Tongue (tissue), 2 donors: ENCODE measurements around the gene TSPAN11. TPM values are rescaled to one million over a fixed set of nuclear protein-coding genes. Genes with fewer than 3 reads are reported as not detected.
"Not testable (repeated sequence)": the region's sequence is repeated elsewhere in the genome, so short reads cannot be mapped to it uniquely, and the experiment has no call there.

Experiments used
- DNase-seq: peaks from one replicate; pipeline ENCODE4 v3.0.0-alpha.2; 2015
- total RNA-seq: library from RNA; depleted of rRNA; stranded (reverse); fragments of >200 nt; gene quantifications from one replicate; pipeline ENCODE4 v1.2.3, GENCODE V29; 2014

The TSPAN11 gene
- total RNA-seq, 1 donor from 2014 or later = 27.1 TPM

- DNase-seq = no peak
Measured at GRCh38 chr12:31003861-31004640, 77.5 kb downstream of the TSPAN11 start.

GRCh38 chr12:31004666-31005065 lies 78.1 kb downstream of the TSPAN11 start:
- no peak for DNase-seq

DNA sequence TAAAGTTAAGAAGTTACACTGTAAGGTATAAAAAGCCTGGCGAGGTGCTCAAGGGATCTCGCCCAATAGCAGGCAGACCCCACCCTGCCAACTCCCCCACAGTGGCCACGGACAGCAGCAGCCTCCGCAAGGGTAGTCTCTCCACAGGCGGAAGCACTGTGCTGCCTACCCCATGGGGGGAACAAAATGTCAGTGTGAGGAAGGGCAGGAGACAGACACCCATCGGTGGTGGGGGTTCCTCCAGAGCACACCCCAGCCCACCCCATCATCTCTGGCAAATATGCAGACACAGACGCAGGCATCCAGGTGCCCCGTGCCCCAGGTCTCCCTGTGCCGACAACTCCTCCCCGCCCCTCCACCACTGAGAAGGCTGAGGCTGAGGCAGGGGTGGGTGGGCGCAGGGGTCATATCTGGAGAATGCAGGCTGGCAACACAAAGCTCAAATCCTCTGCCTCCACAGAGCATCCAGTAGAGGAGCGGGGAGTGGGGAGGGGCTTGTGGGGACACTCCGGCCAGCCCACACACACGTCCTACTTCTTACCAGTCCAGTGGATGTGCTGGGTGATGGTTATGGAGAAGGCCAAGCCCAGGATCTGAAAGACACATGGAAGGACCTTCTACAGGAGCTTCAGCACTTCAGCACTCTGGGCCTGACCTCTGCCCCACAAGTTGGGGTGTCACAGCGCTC lies 78.9 kb downstream of the TSPAN11 start:
- DNase-seq = no peak

DNA sequence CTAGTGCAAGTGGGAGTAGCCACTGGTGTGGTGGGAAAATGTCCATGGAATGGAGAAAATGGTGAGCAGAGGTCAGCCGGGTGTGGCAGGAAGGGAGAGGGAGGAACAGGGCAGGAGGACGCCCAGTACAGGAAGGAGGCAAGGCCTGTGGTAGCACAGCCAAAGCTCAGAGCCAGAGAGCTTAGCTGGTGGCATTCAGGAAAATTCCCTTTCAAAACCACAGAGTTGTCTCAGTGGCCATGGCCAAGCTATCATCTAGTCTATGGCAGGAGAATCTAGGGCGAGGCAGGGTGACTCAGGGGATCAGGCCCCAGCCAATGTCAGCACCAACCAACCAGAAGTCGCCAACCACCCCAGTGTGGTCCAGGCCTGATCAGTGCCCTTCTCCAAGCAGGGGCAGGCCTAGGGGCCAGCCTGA lies 79.4 kb downstream of the TSPAN11 start:
- DNase-seq = no peak

DNA sequence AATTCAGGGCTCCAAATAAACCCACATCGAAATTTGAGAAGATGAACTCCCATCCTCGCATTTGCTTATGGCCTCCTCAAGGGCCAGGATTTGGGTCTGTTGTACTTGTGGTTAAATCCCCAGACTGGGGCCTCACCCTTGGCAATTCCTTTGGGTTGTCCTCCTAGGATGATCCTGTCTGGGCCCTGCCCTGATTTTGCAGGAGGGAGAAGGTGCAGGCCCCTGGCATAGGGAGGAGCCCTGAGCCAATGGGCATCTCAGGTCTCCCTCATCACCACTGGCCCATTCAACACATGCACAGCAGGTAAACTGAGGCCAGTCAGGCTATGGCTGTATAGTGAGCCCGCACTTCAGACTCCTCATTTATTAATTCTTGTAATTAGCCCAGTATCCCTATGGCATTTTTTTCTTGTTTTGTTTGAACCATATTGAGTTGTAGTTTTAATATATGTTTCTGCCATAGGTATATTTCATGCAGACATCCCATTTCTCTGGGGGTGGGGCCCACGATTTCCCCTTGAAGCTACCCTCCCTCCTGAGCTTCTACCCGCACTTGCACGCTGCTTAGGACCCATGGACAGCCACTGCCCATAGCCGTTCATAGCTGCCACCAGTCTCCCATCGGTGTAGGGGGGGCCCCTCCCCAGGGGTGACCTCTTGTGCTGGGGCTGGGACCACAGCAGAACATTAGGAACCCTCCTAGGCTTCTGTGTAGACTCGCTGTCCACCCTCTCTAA lies 80.0 kb downstream of the TSPAN11 start:
- DNase-seq = no peak

- no peak for DNase-seq
Measured at GRCh38 chr12:31007153-31007495, 80.6 kb downstream of the TSPAN11 start.

- DNase-seq = no peak
Measured at GRCh38 chr12:31007636-31008175, 81.2 kb downstream of the TSPAN11 start.

GRCh38 chr12:31008241-31008761 lies 81.8 kb downstream of the TSPAN11 start:
- DNase-seq = no peak

DNA sequence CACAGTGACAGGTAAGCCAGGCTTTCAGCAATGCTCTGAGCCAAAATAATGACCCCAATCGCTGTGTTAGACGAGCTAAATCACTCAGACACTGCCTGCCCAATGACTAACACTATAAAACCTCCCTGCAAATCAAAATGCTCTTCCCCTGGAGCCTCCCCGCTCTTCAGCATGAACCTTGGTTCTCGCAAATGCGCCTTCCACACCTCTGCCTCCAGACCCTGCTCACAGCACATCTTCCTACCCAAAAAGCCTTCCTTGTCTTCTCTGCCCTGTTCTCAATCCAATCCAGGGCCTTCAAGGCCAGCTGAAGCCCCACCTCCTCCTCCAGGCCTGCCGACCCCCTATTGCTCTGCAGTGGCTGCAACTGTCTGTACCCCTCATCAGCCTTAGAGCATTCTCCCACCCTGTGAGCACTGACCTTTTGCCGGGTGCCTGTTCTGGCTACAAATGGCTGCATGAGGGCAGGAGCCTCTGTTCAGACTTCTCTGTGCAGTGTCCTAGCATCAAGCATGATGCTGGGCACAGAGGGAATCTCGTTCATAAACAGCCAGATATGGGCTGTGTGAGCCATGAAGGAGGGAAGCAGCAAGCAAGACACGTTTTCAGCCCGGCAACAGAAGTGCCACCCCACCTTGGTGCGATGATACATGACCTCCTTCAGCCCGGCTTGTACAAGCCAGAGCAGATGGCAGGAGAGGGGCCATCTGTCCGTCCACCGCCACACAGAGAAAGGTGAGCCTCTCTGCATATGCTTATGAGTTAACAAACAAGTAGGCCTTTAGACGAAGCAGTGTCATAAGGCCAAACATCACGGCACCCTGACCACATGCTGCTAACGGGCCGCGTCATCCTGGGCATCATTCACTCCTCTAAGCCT lies 82.7 kb downstream of the TSPAN11 start:
- no peak for DNase-seq

DNA sequence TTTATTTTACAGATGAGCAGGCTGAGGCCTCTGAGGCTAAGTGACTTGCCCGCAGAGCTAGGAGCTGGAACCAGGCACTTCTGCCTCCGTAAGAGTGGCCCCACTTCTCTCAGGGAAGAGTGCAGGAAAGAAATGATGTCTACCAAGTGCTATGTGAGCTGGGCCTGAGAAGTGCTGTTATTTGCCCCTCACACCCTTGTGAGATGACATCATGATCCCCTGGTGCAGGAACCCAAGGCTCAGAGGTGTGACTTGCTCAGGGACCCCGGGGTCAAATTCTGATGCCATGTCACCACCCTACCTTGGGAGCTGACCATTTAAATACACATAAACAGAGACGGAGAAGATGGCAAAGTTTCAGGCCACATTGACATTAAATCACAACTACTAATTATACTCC lies 83.4 kb downstream of the TSPAN11 start:
- DNase-seq = no peak

- no peak for DNase-seq
Measured at GRCh38 chr12:31011336-31011735, 84.8 kb downstream of the TSPAN11 start.

DNA sequence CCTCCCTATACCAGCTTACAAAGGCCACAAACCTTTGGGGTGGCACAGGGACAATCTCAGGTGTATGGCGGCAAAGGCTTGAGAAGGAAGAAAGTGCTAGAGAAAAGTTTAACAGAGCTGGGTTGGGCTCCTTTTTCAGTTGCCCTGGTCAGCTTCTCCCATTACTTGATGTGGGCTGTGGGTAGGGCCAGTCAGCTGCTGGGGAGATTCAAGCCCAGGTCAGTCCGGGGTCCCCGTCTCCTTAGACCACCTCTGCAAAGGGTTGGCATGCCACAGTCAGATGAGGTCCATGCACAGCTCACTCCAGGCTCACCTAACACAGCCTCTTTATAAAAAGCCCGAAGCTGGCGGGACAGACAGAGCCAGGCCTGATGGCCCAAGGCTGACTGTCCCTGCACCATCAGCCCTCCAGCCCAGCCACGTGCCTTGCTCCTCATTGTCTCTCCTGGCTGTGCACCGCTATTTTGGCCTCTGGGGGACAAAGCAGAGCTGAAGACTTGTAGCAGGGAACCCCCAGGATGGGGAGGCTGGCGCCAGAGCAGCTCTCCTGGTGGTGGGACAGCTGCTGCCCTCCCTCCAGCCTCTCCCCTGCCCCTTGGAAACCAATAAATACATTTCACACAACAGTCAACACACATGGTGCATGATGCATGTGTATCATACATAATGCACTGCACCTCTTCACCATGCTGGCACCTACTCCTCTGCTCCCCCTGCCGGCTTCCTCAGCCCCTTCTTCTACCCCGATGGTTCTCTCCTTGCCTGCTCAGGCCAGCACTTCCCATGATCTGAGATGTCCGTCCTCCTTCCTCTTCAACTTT lies 85.4 kb downstream of the TSPAN11 start:
- DNase-seq = no peak

DNA sequence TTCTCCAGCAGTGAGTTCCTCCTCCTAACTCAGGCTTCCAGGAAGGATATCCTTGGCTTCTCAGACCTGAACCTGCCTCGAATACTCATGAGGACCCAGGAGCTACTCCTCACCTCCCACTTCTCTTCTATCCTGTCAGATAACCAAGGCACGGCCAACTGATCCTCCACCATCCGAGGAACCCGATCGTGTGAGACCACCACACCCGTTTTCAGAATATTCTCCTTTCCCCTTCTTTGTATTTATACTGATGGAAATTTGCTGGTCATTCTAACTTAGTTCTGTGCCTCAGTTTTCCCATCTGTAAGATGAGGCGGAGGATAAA lies 86.0 kb downstream of the TSPAN11 start:
- not testable (repeated sequence) for DNase-seq

- no peak for DNase-seq
Measured at GRCh38 chr12:31015215-31015614, 88.7 kb downstream of the TSPAN11 start.

DNA sequence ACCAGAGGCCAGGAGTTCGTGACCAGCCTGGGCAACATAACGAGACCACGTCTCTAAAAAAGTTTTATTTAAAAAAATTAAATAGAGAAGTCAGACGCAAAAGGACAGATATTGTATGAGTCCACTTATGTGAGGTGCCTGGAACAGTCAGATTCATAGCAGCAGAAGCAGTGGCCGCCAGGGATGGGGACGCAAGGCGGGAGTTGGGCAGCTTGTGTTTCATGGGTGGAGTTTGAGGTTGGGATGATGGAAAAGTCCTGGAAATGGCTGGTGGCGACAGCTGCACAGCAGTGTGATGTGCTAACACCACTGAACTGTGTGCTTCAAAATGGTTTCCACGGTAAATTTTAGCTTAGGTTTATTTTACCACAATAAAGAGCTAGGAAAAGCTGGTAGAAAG lies 89.5 kb downstream of the TSPAN11 start:
- peak; percentile 85 for DNase-seq

GRCh38 chr12:31017535-31017934 lies 91.0 kb downstream of the TSPAN11 start:
- no peak for DNase-seq

GRCh38 chr12:31018106-31018789 lies 91.7 kb downstream of the TSPAN11 start:
- peak; percentile 78 for DNase-seq

DNA sequence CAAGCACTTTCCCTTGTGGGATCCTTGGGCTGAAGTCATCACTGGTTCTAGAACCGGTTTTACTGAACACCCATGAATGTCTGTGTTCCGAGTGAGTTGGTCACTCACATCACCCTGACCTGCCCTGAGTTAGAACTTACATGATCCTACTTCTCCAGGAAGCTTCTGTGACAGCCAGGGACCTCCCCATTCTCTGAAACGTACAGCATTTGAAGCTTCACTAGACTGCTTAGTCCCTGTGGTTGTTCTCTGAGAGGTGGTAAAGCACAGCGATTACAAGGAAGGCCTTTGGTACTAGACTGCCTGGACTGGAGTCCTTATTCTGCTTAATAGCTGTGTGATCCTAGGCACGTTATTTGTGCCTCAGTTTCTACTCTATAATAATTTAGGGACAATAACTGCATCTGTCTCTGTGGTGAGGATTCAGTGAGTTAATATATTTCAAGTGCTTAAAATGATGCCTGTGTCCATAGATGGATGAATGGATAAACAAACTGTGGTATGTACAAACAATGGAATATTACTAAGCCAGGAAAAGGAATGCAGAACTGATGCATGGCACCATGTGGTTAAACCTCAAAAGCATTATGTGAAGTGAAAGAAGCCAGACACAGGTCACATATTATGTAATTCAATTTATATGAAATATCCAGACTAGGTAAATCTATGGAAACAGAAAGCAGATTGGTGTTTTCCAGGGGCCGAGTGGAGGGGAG lies 92.4 kb downstream of the TSPAN11 start:
- DNase-seq = no peak

DNA sequence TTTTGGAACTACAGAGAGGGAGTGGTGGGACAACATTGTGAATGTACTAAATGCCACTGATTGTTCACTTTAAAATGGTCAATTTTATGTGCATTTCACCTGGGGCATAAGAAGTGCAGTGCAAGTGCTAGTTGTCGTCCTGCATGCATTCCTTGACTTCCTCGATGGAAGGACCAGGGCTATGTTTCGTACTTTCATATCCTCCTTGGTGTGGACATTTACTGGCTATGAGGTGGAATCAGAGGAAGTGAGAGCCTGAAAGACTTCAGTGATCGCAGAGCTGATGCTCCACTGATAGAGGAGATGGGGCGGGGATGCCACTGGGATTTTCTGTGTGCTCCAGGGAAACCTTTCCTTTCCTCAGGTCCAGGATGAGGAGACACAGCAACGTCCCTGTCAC lies 93.0 kb downstream of the TSPAN11 start:
- DNase-seq = no peak

DNA sequence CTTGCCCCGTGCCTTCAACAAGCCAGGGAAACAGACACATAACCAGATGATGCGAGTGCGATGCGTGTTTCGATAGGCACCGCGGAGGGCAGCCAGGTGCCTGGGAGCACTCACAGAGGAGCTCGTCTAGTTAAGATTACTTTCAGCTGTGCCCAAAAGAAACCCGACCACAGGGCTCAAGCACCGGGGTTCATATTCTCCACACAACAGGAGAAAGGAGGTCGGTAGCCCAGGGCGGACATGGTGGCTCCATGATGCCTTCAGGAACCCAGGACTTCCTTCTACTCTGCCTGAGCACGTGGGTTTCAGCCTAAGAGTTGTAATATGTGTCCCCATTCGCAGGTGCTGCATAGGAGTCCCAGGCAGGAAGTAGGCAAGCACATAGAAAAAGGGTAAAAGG lies 93.4 kb downstream of the TSPAN11 start:
- no peak for DNase-seq
